HG03066 (cell line): ENCODE measurements around the gene ALG1L2.
"Not testable (repeated sequence)": the region's sequence is repeated elsewhere in the genome, so short reads cannot be mapped to it uniquely, and the experiment has no call there.

Source experiments
- ATAC-seq: cut with Tn5 transposase; IDR thresholded peaks from one replicate; pipeline ENCODE4 v1.9.1; 2021; ENCODE audit warnings: low read depth; ENCODE audit not compliant: unreplicated experiment

The ALG1L2 gene

GRCh38 chr3:130120291-130120690, 38.7 kb downstream of the ALG1L2 start:
- ATAC-seq = not testable (repeated sequence)

GRCh38 chr3:130122891-130123775, 41.5 kb downstream of the ALG1L2 start:
- ATAC-seq = not testable (repeated sequence)

- ATAC-seq = not testable (repeated sequence)
Measured at GRCh38 chr3:130125406-130125805, 43.8 kb downstream of the ALG1L2 start.

- ATAC-seq = not testable (repeated sequence)
Measured at GRCh38 chr3:130136337-130136736, 54.7 kb downstream of the ALG1L2 start.

- not testable (repeated sequence) for ATAC-seq
Measured at GRCh38 chr3:130137685-130138084, 56.1 kb downstream of the ALG1L2 start.

- ATAC-seq = not testable (repeated sequence)
Measured at GRCh38 chr3:130138992-130139391, 57.4 kb downstream of the ALG1L2 start.

GRCh38 chr3:130140756-130141155, 59.1 kb downstream of the ALG1L2 start:
- not testable (repeated sequence) for ATAC-seq

- not testable (repeated sequence) for ATAC-seq
Measured at GRCh38 chr3:130143648-130144327, 62.2 kb downstream of the ALG1L2 start.

- ATAC-seq = not testable (repeated sequence)
Measured at GRCh38 chr3:130144328-130144650, 62.7 kb downstream of the ALG1L2 start.

- ATAC-seq = not testable (repeated sequence)
Measured at GRCh38 chr3:130145456-130145855, 63.8 kb downstream of the ALG1L2 start.

- ATAC-seq = not testable (repeated sequence)
Measured at GRCh38 chr3:130146465-130146864, 64.8 kb downstream of the ALG1L2 start.
